KOPT-K1 (cell line): Measurements from ENCODE around the gene TPGS1.

ENCODE experiments used
- H3K27ac ChIP-seq: fragments of 200-600 bp; sonication (generic); 2 replicates; pipeline ENCODE4 v1.5.1; 2016; ENCODE audit warnings: antibody characterized with exemption, mild to moderate bottlenecking, low read depth, low read length; ENCODE audit not compliant: poor library complexity, severe bottlenecking
- H3K36me3 ChIP-seq: fragments of 200-600 bp; sonication (generic); 2 replicates; pipeline ENCODE4 v1.5.1; 2017; ENCODE audit warnings: antibody characterized with exemption, mild to moderate bottlenecking, low read length, moderate library complexity; ENCODE audit not compliant: insufficient read depth
- H3K9me3 ChIP-seq: fragments of 200-600 bp; sonication (generic); 2 replicates; pipeline ENCODE4 v1.5.1; 2017; ENCODE audit warnings: antibody characterized with exemption, low read length, mild to moderate bottlenecking; ENCODE audit not compliant: insufficient read depth, poor library complexity, severe bottlenecking

The TPGS1 gene

DNA sequence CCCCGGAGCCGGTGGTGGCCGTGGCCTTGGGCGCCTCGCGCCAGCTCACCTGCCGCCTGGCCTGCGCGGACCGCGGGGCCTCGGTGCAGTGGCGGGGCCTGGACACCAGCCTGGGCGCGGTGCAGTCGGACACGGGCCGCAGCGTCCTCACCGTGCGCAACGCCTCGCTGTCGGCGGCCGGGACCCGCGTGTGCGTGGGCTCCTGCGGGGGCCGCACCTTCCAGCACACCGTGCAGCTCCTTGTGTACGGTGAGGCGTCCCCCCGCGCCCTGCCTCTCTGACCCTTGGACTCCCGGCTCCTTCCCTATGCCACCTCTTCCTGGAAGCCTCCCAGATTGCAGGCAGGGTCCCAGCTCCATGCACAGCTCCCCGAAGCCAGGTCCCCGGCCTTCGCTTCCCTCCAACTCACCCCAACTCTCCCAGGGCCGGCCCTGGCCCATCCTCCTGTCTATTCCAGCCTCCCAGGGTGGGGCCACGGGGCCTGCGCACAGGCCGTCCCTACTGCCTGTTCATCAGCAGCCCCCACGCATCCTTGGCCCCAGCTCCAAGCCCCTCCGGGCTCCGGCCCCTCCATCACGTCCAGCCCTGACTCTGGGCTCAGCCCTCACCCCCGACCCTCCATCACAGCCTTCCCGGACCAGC, 9.3 kb upstream of the TPGS1 start:
- Histone ChIP-seq H3K36me3 (no peaks in the 10 kb centered on the region), H3K27ac (no peak overlapping the region), H3K9me3 (no peaks in the 10 kb centered on the region)

DNA sequence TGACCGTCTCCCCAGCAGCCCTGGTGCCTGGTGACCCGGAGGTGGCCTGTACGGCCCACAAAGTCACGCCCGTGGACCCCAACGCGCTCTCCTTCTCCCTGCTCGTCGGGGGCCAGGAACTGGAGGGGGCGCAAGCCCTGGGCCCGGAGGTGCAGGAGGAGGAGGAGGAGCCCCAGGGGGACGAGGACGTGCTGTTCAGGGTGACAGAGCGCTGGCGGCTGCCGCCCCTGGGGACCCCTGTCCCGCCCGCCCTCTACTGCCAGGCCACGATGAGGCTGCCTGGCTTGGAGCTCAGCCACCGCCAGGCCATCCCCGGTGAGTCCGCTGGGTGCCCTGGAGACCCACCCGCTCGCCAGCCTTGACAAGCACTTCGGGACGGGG, 8.8 kb upstream of the TPGS1 start:
- Histone ChIP-seq H3K9me3 (no peaks in the 10 kb centered on the region), H3K36me3 (no peaks in the 10 kb centered on the region), H3K27ac (no peak overlapping the region)

DNA sequence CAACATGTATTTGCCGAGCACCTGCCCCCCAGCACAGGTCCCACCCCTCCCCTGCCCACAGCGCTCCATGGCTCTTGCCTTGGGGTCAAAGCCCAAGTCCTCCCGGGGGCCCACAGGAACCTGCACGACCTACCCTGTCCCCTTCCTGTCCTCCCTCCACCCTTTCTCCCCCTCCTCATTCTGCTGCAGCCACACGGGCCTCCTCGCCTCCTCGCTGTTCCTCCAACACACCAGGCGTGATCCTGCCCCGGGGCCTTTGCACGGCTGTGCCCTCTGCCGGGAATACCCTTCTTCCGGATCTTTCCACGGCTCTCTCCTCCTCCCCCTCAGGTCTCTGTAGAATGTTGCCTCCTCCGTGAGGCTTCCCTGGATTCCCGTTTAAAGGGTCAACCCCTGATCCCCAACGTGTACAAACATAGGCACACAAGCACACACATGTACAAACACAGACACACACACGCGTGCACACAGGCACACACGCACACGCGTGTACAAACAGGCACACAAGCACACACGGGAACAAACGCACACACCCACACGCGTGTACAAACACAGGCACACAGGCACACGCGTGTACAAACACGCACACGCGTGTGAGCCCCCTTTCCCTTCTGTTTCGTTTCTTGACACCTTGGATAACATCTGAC, 8.2 kb upstream of the TPGS1 start:
- H3K36me3 ChIP-seq: no peaks in the 10 kb centered on the region
- no peak overlapping the region for H3K27ac ChIP-seq
- no peaks in the 10 kb centered on the region for H3K9me3 ChIP-seq

DNA sequence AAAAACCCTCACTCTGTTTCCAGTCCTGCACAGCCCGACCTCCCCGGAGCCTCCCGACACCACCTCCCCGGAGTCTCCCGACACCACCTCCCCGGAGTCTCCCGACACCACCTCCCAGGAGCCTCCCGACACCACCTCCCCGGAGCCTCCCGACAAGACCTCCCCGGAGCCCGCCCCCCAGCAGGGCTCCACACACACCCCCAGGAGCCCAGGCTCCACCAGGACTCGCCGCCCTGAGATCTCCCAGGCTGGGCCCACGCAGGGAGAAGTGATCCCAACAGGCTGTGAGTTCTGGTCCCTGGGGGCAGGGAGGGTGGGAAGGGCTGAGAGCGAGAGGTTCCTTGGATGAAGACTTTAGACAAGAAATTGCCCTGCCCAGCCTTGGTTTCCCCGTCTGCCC, 5.7 kb upstream of the TPGS1 start:
- H3K9me3 ChIP-seq: no peaks in the 10 kb centered on the region
- H3K27ac ChIP-seq: no peak overlapping the region
- no peaks in the 10 kb centered on the region for H3K36me3 ChIP-seq

DNA sequence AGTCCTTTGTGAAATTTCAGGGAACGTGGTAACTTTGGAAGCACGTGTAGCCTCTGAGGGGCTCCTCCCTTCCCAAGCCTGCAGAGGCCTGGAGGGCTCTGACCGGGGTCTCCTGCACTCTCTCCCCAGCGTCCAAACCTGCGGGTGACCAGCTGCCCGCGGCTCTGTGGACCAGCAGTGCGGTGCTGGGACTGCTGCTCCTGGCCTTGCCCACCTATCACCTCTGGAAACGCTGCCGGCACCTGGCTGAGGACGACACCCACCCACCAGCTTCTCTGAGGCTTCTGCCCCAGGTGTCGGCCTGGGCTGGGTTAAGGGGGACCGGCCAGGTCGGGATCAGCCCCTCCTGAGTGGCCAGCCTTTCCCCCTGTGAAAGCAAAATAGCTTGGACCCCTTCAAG, 2.7 kb upstream of the TPGS1 start:
- Histone ChIP-seq H3K27ac (no peak overlapping the region), H3K36me3 (no peaks in the 10 kb centered on the region), H3K9me3 (no peaks in the 10 kb centered on the region)

DNA sequence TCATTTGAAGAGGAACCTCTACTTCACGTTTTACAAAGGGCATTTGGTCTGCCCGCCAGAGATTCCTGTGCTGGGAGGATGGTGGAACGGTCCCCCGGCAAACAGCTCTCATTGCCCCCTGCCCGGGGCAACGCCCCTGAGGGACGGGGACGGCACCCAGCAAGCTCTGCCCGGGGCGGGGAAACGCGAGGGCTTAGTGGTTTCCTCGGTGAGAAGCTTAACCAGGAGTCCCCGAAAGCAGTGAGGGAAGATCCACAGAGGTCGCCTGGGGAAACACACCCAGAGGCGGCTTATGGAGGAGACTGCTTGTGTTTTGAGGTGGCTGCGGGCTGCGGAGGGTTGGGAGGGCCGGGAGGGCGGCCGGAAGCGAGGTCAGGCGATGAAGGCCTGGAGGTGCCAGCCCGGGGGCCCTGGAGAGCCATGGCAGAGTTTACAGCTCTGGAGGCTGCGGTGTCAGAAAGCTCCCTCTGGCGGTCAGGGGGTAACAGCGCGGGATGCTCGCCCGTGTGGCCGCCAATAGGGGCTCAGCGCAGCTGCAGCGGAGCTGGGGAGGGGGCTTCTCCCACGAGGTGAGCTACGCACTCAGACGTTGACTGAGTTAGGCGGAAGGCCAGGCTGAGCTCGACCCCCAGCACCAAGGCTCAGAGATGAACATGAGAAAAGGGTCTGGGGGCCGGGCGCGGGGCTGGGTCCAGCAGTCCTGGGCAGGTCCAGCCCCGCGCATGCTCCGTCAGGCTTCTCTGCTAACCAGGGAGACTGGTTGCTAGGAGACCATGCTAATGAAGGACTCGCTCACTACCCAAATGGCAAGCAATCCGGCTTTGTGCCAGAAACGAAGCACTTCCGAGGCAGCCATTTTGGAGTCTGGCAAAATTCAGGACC, 652 bp upstream of the TPGS1 start:
- peak overlapping the region; percentile 95 for H3K27ac ChIP-seq
- no peaks in the 10 kb centered on the region for H3K36me3 ChIP-seq
- H3K9me3 ChIP-seq: no peaks in the 10 kb centered on the region

DNA sequence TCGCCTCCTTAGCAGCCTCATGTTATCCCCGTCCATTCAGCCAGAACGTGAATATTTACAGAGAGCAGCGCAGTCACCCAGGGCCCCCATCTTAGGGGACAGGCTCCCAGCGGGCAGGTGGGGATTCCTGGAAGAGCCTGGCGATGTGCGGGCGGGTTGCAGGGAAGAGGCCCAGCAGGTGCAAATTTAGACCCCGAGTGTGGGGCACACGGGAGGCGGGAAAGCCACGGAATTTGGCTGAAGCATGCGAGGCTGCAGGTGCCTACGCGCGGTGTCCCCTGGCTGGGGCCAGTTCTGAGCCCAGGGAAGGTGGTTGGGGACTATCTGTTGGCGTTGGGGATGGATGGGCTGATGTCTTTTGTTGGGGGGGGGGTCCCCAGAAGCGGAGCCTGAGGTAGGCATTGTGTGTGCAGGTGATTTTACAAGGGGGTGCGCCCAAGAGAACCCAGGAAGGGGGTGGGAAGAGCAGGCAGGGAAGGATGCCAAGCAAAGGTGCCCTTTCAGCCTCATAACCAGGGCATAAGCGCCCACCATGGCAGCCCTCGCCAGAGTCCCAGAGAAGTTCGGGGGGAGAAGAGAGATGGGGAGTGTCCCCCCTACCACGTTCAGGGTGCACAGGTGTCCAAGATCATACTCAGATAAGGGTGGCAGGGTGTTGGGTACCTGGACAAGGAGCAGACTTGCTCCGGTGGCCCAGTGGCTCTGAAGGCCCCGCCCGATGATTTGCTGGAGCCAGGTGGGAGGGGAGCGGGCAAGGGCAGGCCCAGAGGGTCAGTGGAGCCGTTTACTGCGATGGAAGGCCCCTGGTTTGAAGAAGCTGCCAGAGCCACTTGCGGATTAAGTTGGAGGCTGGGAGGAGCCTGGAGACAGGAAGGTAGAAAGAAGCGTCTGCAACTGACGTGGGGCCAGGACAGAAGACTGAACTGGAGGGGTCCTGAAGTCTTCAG, 1.2 kb downstream of the TPGS1 start:
- peak overlapping the region; percentile 95 for H3K27ac ChIP-seq
- H3K36me3 ChIP-seq: no peaks in the 10 kb centered on the region
- H3K9me3 ChIP-seq: no peaks in the 10 kb centered on the region

DNA sequence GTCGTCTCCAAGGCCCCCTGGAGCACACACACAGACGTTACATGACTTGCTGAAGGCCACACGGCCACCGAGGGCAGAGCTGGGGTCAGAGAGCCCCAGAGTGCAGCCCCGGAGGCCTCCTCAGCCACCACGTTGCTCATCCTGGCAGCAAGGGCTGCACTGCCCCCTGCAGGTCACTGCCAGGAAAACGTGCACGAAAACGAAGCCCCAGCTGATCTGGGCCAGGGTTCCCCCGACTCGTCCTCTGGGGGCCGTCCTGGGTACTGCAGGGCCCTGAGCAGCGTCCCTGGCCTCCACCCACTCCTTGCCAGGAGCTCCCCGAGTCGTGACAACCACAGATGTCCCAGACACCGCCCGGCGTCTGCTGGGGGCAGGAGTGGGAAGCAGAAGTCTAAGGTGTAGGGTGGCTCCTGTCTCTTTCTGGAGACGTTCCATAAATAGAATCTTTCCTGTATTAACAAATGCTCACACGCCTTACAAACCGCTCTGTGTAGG, 3.4 kb downstream of the TPGS1 start:
- H3K36me3 ChIP-seq: no peaks in the 10 kb centered on the region
- H3K27ac ChIP-seq: peak overlapping the region; percentile 58
- no peaks in the 10 kb centered on the region for H3K9me3 ChIP-seq

DNA sequence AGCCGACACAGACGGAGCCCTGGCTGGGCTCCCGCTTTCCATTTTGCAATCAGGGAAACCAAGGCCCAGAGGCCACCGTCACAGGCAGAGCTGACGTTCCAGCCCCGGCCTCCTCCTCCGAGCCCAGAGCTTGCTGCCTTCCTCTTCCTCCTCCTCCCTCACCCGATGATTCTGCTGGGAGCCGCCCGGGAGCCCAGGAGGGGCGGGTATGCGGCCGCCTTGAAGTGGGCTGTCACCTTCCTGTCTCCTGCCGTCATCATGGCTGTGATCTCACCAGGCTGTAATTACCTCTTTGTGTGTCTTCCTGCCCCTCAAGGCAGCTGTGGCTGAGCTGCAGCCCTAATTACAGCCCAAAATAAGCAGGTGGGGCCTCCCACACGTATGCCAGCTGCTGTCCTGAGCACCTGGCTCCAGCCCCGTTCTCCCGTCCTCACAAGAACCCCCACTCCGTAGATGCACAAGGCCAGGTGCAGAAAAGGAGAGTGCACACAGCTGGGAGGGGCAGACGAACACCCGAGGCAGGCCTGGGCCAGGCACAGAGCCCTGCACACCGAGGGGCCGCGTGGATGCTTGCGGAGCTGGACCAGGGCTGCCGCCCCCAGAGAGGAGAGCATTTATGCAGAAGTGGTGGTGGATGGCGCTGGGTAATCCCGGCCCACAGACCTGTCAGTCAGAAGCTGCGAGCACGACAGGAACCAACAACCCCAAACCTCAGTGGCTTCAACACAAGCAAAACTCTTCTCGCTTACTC, 4.0 kb downstream of the TPGS1 start:
- no peaks in the 10 kb centered on the region for H3K9me3 ChIP-seq
- H3K27ac ChIP-seq: peak overlapping the region; percentile 58
- no peaks in the 10 kb centered on the region for H3K36me3 ChIP-seq

DNA sequence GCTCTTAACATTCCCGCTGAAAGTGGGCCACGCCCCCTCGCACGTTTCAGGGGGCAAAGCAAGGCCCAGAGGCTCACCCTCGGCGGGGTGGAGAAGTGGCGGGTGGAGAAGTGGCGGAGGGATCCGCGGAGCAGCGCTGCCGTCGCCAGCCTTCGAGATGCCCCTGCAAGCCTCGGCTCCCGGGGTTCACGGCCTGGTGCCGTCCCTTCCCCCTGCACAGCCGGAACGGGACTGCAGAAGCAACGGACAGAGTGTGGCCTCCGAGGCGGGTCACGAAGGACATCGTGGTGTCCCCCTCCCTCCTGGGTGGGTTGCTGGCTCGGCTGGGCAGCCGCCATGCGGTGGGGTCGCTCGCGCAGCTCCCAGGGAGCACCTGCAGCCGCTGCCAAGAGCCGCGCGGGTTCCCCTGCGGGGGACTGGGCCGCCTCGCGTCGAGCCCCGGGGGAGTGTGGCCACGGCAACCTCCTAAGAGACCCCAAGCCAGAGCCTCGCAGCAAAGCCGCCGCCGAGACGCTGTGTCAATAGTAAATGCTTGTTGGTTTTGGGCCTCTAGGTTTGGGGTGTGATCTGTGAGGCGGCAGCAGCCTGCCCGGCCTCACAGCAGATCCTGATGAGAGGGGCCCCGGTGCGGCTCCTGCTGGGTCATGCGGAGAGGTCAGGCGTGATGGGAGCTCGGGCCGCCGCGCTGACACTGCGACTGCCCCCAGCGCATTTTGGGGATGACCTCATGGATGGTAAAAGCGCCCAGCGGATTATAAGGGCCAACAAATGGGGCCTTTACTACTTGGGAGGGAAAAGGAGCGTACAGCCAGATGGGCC, 5.5 kb downstream of the TPGS1 start:
- Histone ChIP-seq H3K9me3 (no peaks in the 10 kb centered on the region), H3K36me3 (no peaks in the 10 kb centered on the region), H3K27ac (no peak overlapping the region)

DNA sequence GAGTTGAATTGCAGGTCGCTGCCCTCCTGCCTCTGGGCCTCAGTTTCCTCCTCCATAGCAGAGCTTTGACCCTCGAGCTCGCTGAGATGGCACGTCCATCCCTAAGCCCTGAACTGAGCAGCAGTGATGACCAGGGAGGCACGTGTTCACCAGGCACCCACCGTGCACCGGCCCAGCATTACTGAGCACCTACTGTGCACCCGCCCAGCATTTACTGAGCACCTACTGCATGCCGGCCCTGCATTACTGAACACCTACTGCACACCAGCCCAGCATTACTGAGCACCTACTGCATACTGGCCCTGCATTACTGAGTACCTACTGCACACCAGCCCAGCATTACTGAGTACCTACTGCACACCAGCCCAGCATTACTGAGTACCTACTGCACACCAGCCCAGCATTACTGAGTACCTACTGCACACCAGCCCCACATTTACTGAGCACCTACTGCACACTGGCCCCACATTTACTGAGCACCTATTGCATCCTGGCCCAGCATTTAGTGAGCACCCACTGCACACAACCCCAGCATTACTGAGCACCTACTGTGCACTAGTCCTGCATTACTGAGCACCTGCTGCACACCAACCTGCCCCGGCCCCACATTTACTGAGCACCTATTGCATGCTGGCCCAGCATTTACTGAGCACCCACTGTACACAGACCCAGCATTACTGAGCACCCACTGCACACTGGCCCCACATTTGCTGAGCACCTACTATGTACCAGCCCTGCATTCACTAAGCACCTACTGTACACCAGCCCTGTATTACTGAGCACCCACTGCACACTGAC, 6.3 kb downstream of the TPGS1 start:
- Histone ChIP-seq H3K9me3 (no peaks in the 10 kb centered on the region), H3K27ac (no peak overlapping the region), H3K36me3 (no peaks in the 10 kb centered on the region)

DNA sequence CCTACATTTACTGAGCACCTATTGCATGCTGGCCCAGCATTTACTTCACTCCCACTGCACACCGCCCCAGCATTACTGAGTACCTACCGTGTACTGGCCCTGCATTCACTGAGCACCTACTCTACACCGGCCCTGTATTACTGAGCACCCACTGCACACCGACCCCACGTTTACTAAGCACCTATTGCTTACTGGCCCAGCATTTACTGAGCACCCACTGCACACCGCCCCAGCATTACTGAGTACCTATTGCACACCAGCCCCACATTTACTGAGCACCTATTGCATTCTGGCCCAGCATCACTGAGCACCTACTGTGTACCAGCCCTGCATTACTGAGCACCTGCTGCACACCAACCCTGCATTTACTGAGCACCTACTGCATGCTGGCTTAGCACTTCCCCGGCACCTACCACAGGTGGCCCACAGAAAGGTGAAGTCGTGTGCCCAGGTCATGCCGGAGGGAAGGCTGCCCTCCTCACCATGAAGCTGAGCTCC, 6.9 kb downstream of the TPGS1 start:
- no peaks in the 10 kb centered on the region for H3K36me3 ChIP-seq
- H3K9me3 ChIP-seq: no peaks in the 10 kb centered on the region
- no peak overlapping the region for H3K27ac ChIP-seq
